SIG-M5 (cell line): Measurements from ENCODE around the gene KMT2B.

Experiments used
- DNase-seq: peaks from one replicate; lab custom pipeline; 2025; lab: John Stamatoyannopoulos, UW

Gene KMT2B

GRCh38 chr19:35780717-35781116 lies 62.9 kb downstream of the KMT2B start:
- no peak for DNase-seq

DNA sequence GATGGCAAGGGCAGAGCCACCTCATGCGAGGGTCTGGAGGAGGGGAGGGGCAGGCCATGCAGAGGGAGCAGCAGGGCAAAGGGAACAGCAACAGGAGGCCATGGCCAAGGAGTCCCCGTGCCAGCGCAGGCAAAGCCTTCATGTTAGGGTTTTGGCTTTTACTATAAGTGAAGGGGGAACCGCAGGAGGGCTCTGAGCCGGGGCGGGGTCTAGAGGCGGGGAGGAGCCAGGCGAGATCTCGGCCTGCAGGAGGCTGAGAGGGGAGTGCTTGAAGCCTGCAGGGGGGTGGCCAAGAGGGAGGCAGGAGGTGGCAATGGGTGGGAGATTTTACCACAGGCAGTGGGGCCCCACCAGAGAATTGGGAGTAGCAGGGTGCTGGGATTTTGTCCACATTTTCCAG lies 63.8 kb downstream of the KMT2B start:
- DNase-seq: no peak

- DNase-seq: no peak
These were observed 64.8 kb downstream of the KMT2B start for GRCh38 chr19:35782589-35782988.

DNA sequence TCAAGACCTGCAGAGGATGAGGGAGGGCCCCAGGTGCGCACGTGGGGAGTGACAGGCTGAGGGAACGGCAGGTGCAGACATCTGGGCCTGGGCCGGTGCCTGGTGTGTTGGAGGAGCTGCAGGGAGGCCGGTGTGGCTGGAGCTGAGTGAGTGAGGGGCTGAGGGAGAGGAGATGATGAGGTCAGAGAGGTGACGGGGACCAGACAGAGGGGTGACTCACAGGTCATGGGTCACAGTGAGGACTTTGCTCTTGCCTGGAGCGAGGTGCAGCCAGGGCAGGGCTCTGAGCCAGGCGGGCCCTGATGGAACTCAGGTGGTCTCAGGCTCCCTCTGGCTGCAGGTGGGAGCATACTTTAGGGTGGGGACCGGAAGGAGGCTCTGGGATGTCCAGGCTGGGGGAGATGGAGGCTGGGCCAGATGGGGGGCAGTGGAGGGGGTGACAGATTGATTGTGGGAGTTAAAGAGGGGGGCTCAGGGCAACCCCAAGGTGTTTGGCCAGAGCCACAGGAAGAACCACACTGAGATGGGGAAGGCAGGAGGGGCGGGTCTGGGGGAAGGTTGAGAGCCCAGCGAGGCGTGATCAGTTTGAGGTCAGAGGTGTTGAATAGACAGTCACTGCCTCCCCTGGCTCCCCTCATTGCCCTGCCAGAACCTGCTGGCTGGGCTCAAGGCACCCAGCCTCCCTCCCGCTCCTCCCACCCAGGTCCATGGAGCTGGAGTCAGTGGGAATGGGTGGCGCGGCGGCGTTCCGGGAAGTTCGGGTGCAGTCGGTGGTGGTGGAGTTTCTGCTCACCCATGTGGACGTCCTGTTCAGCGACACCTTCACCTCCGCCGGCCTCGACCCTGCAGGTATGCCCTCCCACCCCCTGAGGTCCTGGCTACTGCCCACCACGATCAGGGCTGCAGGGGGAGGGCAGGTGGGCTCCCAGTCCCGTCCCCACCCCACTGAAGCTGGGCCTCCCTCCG lies 65.9 kb downstream of the KMT2B start:
- DNase-seq: no peak

GRCh38 chr19:35784503-35785338 lies 66.9 kb downstream of the KMT2B start:
- DNase-seq: no peak

DNA sequence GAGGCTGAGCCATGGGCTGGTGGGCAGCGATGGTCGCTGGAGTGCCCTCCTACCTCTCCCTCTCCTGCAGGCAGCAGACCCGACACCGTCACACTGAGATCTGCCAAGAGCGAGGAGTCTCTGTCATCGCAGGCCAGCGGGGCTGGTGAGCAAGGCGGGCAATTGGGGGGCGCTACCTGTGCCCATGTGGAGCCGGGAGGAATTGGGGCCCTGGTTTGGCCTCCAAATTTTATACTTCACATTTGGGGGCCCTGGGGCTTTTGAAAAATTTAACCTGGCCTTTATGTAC lies 67.5 kb downstream of the KMT2B start:
- DNase-seq: no peak

DNA sequence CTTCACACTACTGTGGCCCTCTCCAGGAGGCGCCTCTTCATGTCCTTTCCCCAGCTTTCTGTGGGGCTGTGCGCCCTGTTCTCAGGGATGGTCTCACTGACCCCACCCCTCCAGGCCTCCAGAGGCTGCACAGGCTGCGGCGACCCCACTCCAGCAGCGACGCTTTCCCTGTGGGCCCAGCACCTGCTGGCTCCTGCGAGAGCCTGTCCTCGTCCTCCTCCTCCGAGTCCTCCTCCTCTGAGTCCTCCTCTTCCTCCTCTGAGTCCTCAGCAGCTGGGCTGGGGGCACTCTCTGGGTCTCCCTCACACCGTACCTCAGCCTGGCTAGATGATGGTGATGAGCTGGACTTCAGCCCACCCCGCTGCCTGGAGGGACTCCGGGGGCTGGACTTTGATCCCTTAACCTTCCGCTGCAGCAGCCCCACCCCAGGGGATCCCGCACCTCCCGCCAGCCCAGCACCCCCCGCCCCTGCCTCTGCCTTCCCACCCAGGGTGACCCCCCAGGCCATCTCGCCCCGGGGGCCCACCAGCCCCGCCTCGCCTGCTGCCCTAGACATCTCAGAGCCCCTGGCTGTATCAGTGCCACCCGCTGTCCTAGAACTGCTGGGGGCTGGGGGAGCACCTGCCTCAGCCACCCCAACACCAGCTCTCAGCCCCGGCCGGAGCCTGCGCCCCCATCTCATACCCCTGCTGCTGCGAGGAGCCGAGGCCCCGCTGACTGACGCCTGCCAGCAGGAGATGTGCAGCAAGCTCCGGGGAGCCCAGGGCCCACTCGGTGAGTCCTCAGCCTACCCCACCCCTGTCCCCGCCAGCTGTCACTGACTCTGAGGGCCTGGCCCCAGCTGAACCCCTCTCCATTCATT lies 68.7 kb downstream of the KMT2B start:
- no peak for DNase-seq

GRCh38 chr19:35787227-35787799 lies 69.5 kb downstream of the KMT2B start:
- DNase-seq: no peak
